SJSA1 (cell line): ENCODE data around the gene ANKMY1. TPM values are rescaled to one million over a fixed set of nuclear protein-coding genes. Genes with fewer than 3 reads are reported as not detected.

Experiments used
- DNase-seq, 2 experiments: peaks; one replicate each; pipeline ENCODE4 v3.0.0-alpha.2; 2015 to 2020; ENCODE audit warnings: low spot score in 2 of 2, low read depth in 1 of 2
- H3K27ac ChIP-seq: fragments of 250-450 bp; sonication (Bioruptor Pico); 2 replicates; pipeline ENCODE4 v1.5.1; 2020; ENCODE audit warnings: mild to moderate bottlenecking, moderate library complexity
- H3K27me3 ChIP-seq: fragments of 250-450 bp; sonication (Bioruptor Pico); replicated peaks from 2 replicates; pipeline ENCODE4 v1.5.1; 2020; ENCODE audit warnings: mild to moderate bottlenecking, moderate library complexity
- H3K36me3 ChIP-seq: fragments of 250-450 bp; sonication (Bioruptor Pico); 2 replicates; pipeline ENCODE4 v1.5.1; 2020; ENCODE audit warnings: mild to moderate bottlenecking
- H3K4me1 ChIP-seq: fragments of 250-450 bp; sonication (Bioruptor Pico); replicated peaks from 2 replicates; pipeline ENCODE4 v1.6.1; 2021; ENCODE audit warnings: mild to moderate bottlenecking
- H3K4me3 ChIP-seq: fragments of 250-450 bp; sonication (Bioruptor Pico); 2 replicates; pipeline ENCODE4 v1.5.1; 2020; ENCODE audit warnings: mild to moderate bottlenecking
- H3K9me3 ChIP-seq: fragments of 250-450 bp; sonication (Bioruptor Pico); replicated peaks from 2 replicates; pipeline ENCODE4 v1.5.1; 2020; ENCODE audit warnings: mild to moderate bottlenecking
- total RNA-seq: library from RNA; depleted of rRNA; stranded (reverse); fragments of >200 nt; shearing (Covaris generic); gene quantifications from 2 replicates; pipeline ENCODE4 v1.2.3, GENCODE V29; 2014

ANKMY1 gene
- total RNA-seq, 1 experiment from 2014 or later: 8.1 TPM

DNA sequence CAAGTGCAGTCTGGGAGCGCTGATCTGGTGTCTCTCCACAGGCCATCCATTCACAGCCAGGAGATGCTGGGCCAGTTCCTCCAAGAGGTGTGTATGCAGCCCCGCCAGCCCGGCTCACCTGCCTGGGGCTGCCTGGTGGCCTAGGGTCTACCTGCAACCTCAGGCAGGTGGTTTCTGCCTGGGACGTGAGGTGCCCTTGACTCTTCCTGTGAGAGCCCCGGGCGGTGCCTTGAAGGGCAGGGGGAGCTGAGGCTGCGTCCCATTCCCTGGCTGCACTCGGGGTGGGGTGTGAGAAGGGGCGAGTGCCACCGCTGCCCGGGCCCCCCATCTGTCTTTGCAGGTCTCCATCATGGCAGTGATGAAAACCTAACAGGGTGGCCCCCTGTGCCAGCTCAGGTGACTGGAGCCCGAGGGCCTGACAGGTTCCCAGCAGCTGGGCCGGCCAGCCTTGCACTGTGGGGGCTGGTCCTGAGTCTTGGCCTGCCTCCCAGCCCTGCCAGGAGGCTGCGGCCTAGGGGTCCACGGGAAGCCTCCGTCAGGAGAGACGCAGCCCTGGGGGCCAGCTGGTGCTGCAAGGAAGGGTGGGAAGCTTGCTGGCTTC, 40.6 kb upstream of the ANKMY1 start:
- Histone ChIP-seq H3K36me3 (peaks cover 12% of the 10 kb centered on the region; the same call in 1 of the 2 replicates), H3K27ac (no peak overlapping the region), H3K4me3 (no peak overlapping the region), H3K27me3 (no peaks in the 10 kb centered on the region), H3K4me1 (no peaks in the 10 kb centered on the region), H3K9me3 (no peaks in the 10 kb centered on the region)
- DNase-seq: no peak

- H3K36me3 ChIP-seq: peaks cover 12% of the 10 kb centered on the region; the same call in 1 of the 2 replicates
Measured at GRCh38 chr2:240597419-240598181, 39.8 kb upstream of the ANKMY1 start.

GRCh38 chr2:240597054-240597418, 39.2 kb upstream of the ANKMY1 start:
- H3K9me3 ChIP-seq: no peaks in the 10 kb centered on the region
- H3K27me3 ChIP-seq: no peaks in the 10 kb centered on the region
- peaks cover 15% of the 10 kb centered on the region; the same call in 1 of the 2 replicates for H3K36me3 ChIP-seq
- no peak overlapping the region for H3K27ac ChIP-seq
- no peaks in the 10 kb centered on the region for H3K4me1 ChIP-seq
- DNase-seq: no peak
- no peak overlapping the region for H3K4me3 ChIP-seq

More at GRCh38 chr2:240597419-240598181, 39.8 kb upstream of the ANKMY1 start:
- Histone ChIP-seq H3K9me3 (no peaks in the 10 kb centered on the region), H3K4me1 (no peaks in the 10 kb centered on the region), H3K27ac (no peak overlapping the region), H3K4me3 (no peak overlapping the region), H3K27me3 (no peaks in the 10 kb centered on the region)
- no peak for DNase-seq

GRCh38 chr2:240596491-240596931, 38.7 kb upstream of the ANKMY1 start:
- Histone ChIP-seq H3K4me3 (no peak overlapping the region), H3K27me3 (no peaks in the 10 kb centered on the region), H3K27ac (no peak overlapping the region), H3K9me3 (no peaks in the 10 kb centered on the region), H3K36me3 (peaks cover 18% of the 10 kb centered on the region; the same call in 1 of the 2 replicates), H3K4me1 (no peaks in the 10 kb centered on the region)
- DNase-seq: no peak

DNA sequence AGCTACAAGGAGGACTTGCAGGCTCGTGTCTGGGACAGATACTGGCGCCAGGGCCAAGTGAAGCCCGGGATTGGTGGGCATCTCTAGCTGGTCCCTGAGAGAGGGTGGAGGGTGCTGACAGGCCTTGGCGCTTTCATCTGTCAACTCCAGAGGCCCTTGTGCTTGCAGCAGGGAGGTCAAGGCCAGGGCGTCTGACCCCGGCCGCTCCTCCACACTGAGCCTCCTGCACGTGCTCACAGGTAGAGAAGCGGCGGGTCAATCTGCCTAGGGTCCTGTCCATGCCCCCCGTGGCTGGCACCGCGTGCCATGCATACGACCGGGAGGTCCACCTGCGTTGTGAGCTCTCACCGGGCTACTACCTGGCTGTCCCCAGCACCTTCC, 38.3 kb upstream of the ANKMY1 start:
- Histone ChIP-seq H3K27ac (no peak overlapping the region), H3K27me3 (no peaks in the 10 kb centered on the region), H3K4me3 (no peak overlapping the region), H3K36me3 (peaks cover 20% of the 10 kb centered on the region; the same call in 1 of the 2 replicates), H3K4me1 (no peaks in the 10 kb centered on the region), H3K9me3 (no peaks in the 10 kb centered on the region)
- DNase-seq: no peak

DNA sequence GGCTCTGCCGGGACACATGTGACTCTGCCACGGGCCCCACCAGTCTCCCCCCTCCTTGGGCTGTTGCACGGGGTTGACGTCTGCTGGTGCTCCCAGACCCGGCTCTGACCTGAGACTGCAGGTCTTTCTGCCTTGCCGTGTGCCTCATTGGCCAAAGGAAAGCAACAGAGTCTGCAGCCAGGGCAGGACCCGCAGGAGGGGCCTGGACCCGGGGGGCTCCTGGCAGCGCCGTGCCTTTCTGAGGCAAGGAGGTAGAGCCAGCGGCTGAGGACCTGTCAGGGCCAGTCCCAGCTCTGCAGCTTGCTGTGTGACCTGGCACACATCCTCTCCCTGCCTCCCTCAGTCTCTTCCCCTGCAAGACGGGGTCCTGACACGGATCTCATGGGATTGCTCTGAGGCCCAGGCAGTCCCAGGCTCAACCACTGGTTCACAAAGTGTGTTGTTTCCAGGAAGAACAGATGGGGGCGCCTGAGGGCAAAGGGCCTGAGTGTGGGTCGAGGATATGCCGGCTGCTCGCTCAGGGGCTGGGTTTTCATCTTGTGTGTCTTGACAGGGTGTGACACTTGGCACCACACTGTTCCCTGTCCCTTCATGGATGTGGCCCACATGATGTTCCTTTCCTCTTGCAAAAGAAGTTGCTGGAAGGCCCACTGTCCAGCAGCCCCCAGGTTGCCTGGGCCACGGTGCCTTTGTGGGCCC, 37.7 kb upstream of the ANKMY1 start:
- Histone ChIP-seq H3K27ac (no peak overlapping the region), H3K9me3 (no peaks in the 10 kb centered on the region), H3K36me3 (peaks cover 23% of the 10 kb centered on the region; the same call in 1 of the 2 replicates), H3K4me3 (no peak overlapping the region), H3K4me1 (no peaks in the 10 kb centered on the region), H3K27me3 (no peaks in the 10 kb centered on the region)
- no peak for DNase-seq

- no peaks in the 10 kb centered on the region for H3K27me3 ChIP-seq
- no peaks in the 10 kb centered on the region for H3K4me1 ChIP-seq
- DNase-seq: no peak
- H3K36me3 ChIP-seq: peaks cover 23% of the 10 kb centered on the region; the same call in 1 of the 2 replicates
- H3K9me3 ChIP-seq: no peaks in the 10 kb centered on the region
- no peak overlapping the region for H3K27ac ChIP-seq
- H3K4me3 ChIP-seq: no peak overlapping the region
Measured at GRCh38 chr2:240594511-240595380, 37.0 kb upstream of the ANKMY1 start.

DNA sequence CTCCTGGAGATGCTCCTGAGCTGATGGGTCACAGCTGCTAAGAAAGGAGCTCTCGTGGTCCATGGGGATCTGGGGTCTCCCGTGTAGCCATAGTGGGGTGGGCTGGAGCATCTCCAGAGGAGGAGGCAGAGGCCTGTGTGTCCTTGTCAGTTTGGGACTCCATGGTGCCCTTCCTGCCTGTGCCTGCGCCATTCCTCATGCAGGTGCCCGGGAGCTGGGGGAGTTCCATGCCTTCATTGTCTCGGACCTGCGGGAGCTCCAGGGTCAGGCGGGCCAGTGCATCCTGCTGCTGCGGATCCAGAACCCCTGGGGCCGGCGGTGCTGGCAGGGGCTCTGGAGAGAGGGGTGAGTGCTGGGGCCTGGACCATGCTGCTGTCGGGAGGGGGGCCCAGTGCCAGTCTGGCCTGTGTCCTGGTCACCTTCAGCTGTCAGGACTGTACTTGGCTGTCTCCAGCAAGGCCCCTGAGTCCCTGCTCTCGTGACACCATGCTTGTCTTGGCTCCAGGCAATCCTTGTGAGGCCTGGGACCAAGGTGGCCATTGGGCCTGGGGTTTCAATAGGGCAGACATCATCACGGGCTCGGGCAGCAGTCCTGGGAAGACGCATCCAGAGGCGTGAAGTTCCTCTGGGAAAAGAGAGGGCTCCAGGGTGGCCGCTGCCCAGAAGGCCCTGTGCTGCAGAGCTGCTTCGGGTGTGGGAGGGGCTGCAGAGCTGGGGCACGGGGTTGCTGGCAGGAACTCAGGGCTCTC, 36.1 kb upstream of the ANKMY1 start:
- no peak overlapping the region for H3K4me3 ChIP-seq
- no peak overlapping the region for H3K27ac ChIP-seq
- peaks cover 23% of the 10 kb centered on the region; the same call in 1 of the 2 replicates for H3K36me3 ChIP-seq
- DNase-seq: no peak
- no peaks in the 10 kb centered on the region for H3K9me3 ChIP-seq
- no peaks in the 10 kb centered on the region for H3K4me1 ChIP-seq
- no peaks in the 10 kb centered on the region for H3K27me3 ChIP-seq

- Histone ChIP-seq H3K9me3 (no peaks in the 10 kb centered on the region), H3K36me3 (peaks cover 23% of the 10 kb centered on the region; the same call in 1 of the 2 replicates), H3K27ac (no peak overlapping the region), H3K27me3 (no peaks in the 10 kb centered on the region), H3K4me3 (no peak overlapping the region), H3K4me1 (no peaks in the 10 kb centered on the region)
- DNase-seq: no peak
Measured at GRCh38 chr2:240593026-240593702, 35.4 kb upstream of the ANKMY1 start.

GRCh38 chr2:240591784-240592183, 34.0 kb upstream of the ANKMY1 start:
- H3K4me1 ChIP-seq: 0 out of 2 replicates have a peak, but pooled peaks cover 5% of the 10 kb centered on the region
- H3K9me3 ChIP-seq: no peaks in the 10 kb centered on the region
- DNase-seq: no peak
- H3K27ac ChIP-seq: no peak overlapping the region
- H3K4me3 ChIP-seq: no peak overlapping the region
- peaks cover 25% of the 10 kb centered on the region; the same call in 1 of the 2 replicates for H3K36me3 ChIP-seq
- H3K27me3 ChIP-seq: no peaks in the 10 kb centered on the region

DNA sequence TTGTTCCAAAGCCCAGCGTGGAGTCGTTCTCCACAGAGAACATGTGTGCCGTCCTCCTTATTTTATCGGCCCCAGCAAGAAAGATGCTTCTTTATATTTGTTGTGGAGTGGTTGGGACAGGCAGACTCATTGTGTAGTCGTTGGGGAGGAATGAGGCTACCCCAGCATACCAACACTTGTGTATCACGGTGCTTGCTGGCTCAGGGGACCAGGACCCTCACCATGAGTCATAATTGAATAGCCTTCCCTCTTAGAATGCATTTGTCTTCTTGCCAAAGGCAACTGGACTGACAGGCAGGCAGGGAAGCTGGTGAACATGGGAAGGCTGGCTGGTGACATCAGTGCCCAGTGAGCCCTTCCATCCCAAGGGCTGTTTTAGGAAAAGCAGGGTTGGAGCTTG, 33.4 kb upstream of the ANKMY1 start:
- 0 out of 2 replicates have a peak, but pooled peaks cover 5% of the 10 kb centered on the region for H3K4me1 ChIP-seq

GRCh38 chr2:240590681-240591111, 32.9 kb upstream of the ANKMY1 start:
- peaks cover 19% of the 10 kb centered on the region; the same call in 1 of the 2 replicates for H3K36me3 ChIP-seq
- no peaks in the 10 kb centered on the region for H3K9me3 ChIP-seq
- DNase-seq: no peak
- H3K27ac ChIP-seq: no peak overlapping the region
- H3K4me1 ChIP-seq: peaks cover 5% of the 10 kb centered on the region; the same call in 1 of the 2 replicates
- no peaks in the 10 kb centered on the region for H3K27me3 ChIP-seq
- H3K4me3 ChIP-seq: no peak overlapping the region

More for the DNA sequence above, 33.4 kb upstream of the ANKMY1 start:
- Histone ChIP-seq H3K4me3 (no peak overlapping the region), H3K36me3 (peaks cover 24% of the 10 kb centered on the region; the same call in 1 of the 2 replicates), H3K27ac (no peak overlapping the region), H3K9me3 (no peaks in the 10 kb centered on the region), H3K27me3 (no peaks in the 10 kb centered on the region)
- no peak for DNase-seq
